ENCODE measurements around the gene HES5. TPM values are rescaled to one million over a fixed set of nuclear protein-coding genes. Genes with fewer than 3 reads are reported as not detected.

Gene HES5
- total and polyA plus RNA-seq, 2 donors (not counting 1 experiment from before 2014, with no cell fraction given), result not detected

DNA sequence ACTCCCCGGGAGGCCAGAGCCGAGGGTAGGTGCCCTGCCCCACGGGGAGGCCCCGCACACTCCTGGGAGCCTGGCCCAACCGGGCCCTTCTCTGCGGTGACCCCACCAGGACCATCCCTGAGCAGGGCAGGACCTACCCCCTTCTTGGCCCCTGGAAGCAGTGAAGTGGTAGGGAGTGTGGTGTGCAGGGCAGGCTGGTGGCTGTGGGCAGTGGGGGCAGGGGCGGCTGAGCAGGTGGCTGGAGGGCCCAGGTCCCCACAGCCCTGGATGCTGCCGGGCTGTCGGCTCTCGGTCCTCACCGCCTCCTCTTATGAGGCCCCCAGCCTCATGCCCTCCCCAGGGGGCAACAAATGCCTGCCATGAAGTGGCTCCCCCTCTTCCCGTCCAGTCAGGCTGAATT is 34.5 kb downstream of the HES5 start:
- no peaks in the 10 kb centered on the region for H3K27me3 ChIP-seq (ENCODE audit: control insufficient read depth, insufficient read depth, low read length)
- no peaks in the 10 kb centered on the region for H4K20me1 ChIP-seq (ENCODE audit: control insufficient read depth, extremely low read depth, insufficient read depth, low read length)
- no peaks in the 10 kb centered on the region for H3K79me2 ChIP-seq (ENCODE audit: control insufficient read depth, insufficient read depth, low read length)
- no peaks in the 10 kb centered on the region for H3K4me1 ChIP-seq (ENCODE audit: control insufficient read depth, extremely low read depth, insufficient read depth, low read length)
- TF ChIP-seq CTCF (conservative IDR thresholded peaks at IDR 0.05 in 1 of 2, IDR thresholded peaks at IDR 0.05 in 1 of 2; ENCODE audit: low read depth in 1 of 2, low read length in 2 of 2) (no peak), EZH2 (IDR thresholded peaks at IDR 0.05; ENCODE audit: low read length, missing control alignments) (no peak)
- no peak overlapping the region for H3K27ac ChIP-seq (ENCODE audit: insufficient read depth, low read length)
- H3K9ac ChIP-seq (ENCODE audit: insufficient read depth, low read length), result no peak overlapping the region
- H2AFZ ChIP-seq (ENCODE audit: low read length), result no peak overlapping the region
- no peak for DNase-seq (ENCODE audit: low read depth in 2 of 2)
- H3K9me3 ChIP-seq (ENCODE audit: control insufficient read depth, insufficient read depth, low read depth, low read length), result no peaks in the 10 kb centered on the region
- no peaks in the 10 kb centered on the region for H3K36me3 ChIP-seq (ENCODE audit: control insufficient read depth, insufficient read depth, low read length)
- H3K4me2 ChIP-seq (ENCODE audit: extremely low read depth, insufficient read depth, low read length), result no peak overlapping the region
- H3K4me3 ChIP-seq (replicated peaks in 1 of 4; ENCODE audit: control extremely low read depth in 1 of 4, insufficient read depth in 1 of 4, low read depth in 3 of 4, low read length in 4 of 4), result no peak overlapping the region

DNA sequence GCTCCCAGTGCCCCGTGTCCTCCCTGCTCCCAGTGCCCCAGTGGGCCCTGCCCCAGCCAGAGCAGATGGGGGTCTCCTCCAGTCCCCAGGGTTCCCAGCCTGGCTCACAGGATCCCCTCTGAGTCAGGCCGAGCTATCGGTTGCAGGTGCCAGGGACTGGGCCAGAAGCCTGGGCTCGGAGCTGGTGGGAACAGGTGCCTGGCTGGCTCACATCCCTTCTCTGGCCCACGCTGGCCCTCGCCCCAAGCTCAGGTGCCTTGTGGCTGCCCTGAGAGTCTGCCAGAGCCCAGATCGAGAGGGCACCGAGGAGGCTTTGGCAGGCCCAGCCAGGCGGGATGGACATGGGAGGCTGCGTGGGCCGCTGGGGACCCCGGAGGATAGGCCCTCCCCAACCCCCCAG is 35.0 kb downstream of the HES5 start:
- no peak overlapping the region for H3K9ac ChIP-seq (ENCODE audit: insufficient read depth, low read length)
- no peak overlapping the region for H3K27ac ChIP-seq (ENCODE audit: insufficient read depth, low read length)
- H3K4me2 ChIP-seq (ENCODE audit: extremely low read depth, insufficient read depth, low read length), result no peak overlapping the region
- no peaks in the 10 kb centered on the region for H4K20me1 ChIP-seq (ENCODE audit: control insufficient read depth, extremely low read depth, insufficient read depth, low read length)
- H3K9me3 ChIP-seq (ENCODE audit: control insufficient read depth, insufficient read depth, low read depth, low read length), result no peaks in the 10 kb centered on the region
- no peak for TF ChIP-seq CTCF (conservative IDR thresholded peaks at IDR 0.05 in 1 of 2, IDR thresholded peaks at IDR 0.05 in 1 of 2; ENCODE audit: low read depth in 1 of 2, low read length in 2 of 2)
- no peak for TF ChIP-seq EZH2 (IDR thresholded peaks at IDR 0.05; ENCODE audit: low read length, missing control alignments)
- H3K79me2 ChIP-seq (ENCODE audit: control insufficient read depth, insufficient read depth, low read length), result no peaks in the 10 kb centered on the region
- H3K27me3 ChIP-seq (ENCODE audit: control insufficient read depth, insufficient read depth, low read length), result no peaks in the 10 kb centered on the region
- DNase-seq (ENCODE audit: low read depth in 2 of 2), result no peak
- H2AFZ ChIP-seq (ENCODE audit: low read length), result no peak overlapping the region
- H3K36me3 ChIP-seq (ENCODE audit: control insufficient read depth, insufficient read depth, low read length), result no peaks in the 10 kb centered on the region
- H3K4me3 ChIP-seq (replicated peaks in 1 of 4; ENCODE audit: control extremely low read depth in 1 of 4, insufficient read depth in 1 of 4, low read depth in 3 of 4, low read length in 4 of 4), result no peak overlapping the region
- no peaks in the 10 kb centered on the region for H3K4me1 ChIP-seq (ENCODE audit: control insufficient read depth, extremely low read depth, insufficient read depth, low read length)

DNA sequence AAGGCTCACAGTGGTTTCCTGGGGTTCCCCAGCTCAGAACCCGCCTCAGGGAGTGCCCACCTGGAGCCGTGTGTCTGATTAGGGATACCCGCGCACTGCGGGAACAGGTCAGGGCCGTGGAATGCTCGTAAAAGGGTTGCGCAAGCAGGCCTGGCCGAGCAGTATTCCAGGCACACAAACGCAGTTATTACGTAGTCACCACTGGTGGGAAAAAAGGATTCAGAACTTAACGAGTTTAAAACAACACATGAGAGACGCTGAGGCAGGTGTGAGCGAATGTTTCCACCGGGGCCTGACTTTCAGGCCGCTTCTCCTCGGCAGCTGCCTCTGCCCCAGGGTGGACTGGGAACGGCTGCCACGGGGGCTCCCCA is 35.8 kb downstream of the HES5 start:
- H3K9ac ChIP-seq (ENCODE audit: insufficient read depth, low read length), result no peak overlapping the region
- no peak for TF ChIP-seq EZH2 (IDR thresholded peaks at IDR 0.05; ENCODE audit: low read length, missing control alignments)
- no peak for TF ChIP-seq CTCF (conservative IDR thresholded peaks at IDR 0.05 in 1 of 2, IDR thresholded peaks at IDR 0.05 in 1 of 2; ENCODE audit: low read depth in 1 of 2, low read length in 2 of 2)
- H3K4me1 ChIP-seq (ENCODE audit: control insufficient read depth, extremely low read depth, insufficient read depth, low read length), result no peaks in the 10 kb centered on the region
- H3K36me3 ChIP-seq (ENCODE audit: control insufficient read depth, insufficient read depth, low read length), result no peaks in the 10 kb centered on the region
- H3K4me3 ChIP-seq (replicated peaks in 1 of 4; ENCODE audit: control extremely low read depth in 1 of 4, insufficient read depth in 1 of 4, low read depth in 3 of 4, low read length in 4 of 4), result no peak overlapping the region
- H2AFZ ChIP-seq (ENCODE audit: low read length), result no peak overlapping the region
- H3K79me2 ChIP-seq (ENCODE audit: control insufficient read depth, insufficient read depth, low read length), result no peaks in the 10 kb centered on the region
- H3K9me3 ChIP-seq (ENCODE audit: control insufficient read depth, insufficient read depth, low read depth, low read length), result no peaks in the 10 kb centered on the region
- DNase-seq (ENCODE audit: low read depth in 2 of 2), result peak; percentile 6 to 52
- H3K27me3 ChIP-seq (ENCODE audit: control insufficient read depth, insufficient read depth, low read length), result no peaks in the 10 kb centered on the region
- H3K4me2 ChIP-seq (ENCODE audit: extremely low read depth, insufficient read depth, low read length), result no peak overlapping the region
- no peak overlapping the region for H3K27ac ChIP-seq (ENCODE audit: insufficient read depth, low read length)
- no peaks in the 10 kb centered on the region for H4K20me1 ChIP-seq (ENCODE audit: control insufficient read depth, extremely low read depth, insufficient read depth, low read length)

Measured in fibroblast of lung (primary cell).